Raji (cell line): ENCODE measurements around the gene RCSD1.

Source experiments
- POLR2A ChIP-seq: IDR thresholded peaks from 2 replicates; pipeline ENCODE4 v1.6.1; 2011; ENCODE audit warnings: low read depth, low read length, control low read depth; ENCODE audit not compliant: insufficient read depth

RCSD1 gene

DNA sequence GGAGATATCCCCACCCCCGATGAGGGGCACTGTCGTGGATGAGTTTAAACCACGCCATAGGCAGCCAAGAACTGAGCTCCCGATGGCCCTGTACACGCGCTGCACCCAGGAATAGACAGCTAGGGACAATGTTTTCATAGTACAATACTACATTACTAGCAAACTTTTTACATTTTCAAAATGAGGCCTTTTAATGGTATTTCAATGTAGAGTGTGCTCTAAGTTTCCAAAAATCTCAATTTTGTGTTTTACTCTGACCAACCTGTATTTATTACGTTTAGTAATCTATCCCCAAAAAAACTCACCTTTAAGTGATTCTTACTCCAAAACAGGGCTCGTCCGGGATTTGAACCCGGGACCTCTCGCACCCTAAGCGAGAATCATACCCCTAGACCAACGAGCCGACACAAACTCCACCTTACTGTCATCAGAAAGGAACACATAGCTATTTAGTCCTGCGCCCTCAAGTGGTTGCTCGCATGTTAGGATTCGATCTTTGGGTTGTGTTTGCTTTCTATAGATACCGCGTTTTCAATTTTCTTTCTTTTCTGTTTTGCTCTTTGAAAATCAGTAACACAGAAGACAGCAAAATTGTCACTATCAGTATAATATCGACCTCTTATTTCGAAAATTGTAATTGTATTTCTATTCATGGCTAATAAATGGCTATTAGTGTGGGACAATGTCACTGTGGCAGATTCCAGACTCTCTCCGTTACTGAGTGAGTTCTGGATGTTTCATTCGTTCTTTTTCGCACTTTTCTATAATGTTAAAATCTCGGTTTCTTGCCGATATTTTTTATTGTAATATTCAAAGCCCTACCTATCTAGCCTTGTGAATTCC is 85.3 kb downstream of the RCSD1 start:
- TF ChIP-seq POLR2A, result no peak

DNA sequence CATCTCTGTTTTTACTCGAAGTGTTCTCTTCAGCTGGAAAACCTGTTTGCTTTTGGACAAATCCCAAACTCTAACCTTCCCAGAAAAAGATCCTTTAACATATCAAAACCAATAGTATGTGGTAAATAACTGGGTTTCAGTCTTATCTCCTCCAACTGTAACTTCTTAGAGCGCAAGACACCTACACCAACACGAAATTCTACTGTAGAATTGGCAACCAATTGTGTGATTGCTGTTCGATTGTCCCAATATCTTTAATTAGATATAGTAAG is 85.9 kb downstream of the RCSD1 start:
- no peak for TF ChIP-seq POLR2A

DNA sequence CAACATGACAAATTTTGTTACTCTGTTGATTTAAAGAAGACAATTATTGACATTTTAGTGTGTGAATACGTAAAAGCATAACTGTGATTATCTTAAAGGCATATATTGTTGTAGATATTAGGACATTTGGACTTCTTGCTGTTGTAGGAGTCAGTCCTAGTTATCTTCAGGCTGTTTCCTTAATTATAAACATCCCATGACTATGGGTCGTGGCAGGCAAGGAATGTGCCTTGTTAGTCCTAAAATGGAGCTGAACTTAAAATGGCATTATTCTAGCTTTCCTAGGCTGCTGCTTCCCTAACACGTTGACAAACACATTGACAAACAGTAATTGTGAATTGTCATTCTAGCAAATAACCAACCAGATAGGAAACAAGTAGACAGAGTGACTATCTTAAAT is 87.3 kb downstream of the RCSD1 start:
- no peak for TF ChIP-seq POLR2A

DNA sequence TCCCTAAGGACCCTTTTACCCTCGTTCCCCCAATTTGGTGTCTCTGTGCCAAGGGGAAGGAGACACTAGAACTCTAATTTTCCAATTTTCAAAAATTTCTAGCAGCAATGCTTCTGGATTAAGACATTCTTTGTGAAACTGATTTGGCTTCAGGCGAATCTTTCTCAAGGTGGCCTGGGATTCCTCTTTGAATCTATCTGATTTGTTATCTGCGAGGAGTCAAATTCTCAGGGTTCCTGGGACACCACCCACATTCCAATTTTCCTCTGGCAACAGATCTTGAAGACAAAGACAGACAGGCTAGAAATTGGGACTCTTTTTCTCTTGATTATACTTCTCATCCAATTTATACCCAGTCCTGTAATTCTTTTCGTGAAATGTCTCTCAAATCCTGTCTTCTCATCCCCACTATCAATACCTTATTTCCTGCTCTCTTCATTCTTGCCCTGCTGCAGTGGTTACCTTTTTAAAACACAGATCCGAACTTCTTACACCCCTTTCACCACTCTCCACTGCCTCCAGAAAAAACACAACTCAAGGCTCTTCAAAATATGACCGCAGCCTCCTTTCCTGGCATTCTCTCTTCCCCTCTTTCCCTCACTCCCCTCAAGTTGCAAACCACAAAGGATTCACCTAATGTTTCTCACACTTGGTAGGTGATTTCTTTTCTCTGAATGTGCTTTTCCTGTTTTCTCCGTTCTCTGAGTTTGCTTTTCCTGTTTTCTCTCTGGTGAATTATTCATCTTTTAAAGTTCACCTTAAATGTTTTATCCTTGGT is 89.1 kb downstream of the RCSD1 start:
- TF ChIP-seq POLR2A, result no peak

DNA sequence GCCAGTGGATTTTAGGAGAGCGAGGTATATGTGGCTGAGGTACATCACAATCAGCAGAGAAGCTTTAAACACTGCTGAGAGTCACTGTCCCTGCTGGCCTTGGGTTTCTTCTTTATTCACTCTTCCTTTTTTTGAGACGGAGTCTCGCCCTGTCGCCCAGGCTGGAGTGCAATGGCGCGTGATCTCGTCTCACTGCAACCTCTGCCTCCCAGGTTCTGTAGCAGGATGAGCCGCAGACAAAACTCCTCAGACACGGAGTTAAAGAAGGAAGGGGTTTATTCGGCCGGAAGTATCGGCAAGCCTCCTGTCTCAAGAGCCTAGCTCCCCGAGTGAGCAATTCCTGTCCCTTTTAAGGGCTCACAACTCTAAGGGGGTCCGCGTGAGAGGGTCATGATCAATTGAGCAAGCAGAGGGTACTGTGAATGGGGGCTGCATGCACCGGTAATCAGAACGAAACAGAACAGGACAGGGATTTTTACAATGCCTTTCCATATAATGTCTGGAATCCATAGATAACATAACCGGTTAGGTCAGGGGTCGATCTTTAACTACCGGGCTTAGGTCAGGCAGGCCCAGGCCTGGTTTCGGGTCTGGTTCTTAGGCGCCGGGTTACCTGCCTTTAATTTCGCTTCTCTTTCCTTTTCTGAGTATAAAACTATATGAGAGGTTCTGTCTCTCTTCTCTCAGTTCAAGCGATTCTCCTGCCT is 89.8 kb downstream of the RCSD1 start:
- peak; percentile 36; the same call in 1 of the 2 replicates for TF ChIP-seq POLR2A

DNA sequence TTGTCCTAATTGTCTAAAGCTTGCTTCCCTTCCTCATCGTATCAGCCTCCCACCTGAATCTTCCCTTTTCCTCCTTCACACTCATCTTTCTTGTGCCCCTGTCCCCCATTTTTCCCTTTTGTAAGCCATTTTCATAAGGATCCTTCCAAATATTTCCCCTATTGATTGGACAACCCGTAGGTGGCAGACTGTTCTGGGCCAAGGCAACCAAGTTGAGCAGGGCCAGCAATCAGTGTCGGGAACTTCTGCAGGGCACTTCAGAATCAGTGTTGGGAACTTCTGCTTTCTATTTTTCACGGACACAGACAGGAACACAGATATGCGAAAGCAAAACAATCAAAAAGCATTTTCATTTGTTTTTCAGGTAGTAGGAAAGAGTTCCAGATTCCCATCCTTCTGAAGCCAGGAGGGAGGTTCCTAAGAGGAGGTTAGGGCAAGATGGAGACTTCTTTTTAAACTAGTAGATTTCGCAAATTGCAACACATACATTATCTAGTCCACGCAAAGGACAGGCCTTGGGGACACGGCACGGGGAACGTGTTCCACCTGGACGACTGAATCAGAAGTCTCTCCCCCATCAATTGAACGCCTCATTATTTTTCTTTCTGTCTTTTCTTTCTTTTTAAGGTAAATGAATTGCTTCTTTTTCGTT is 91.1 kb downstream of the RCSD1 start:
- no peak for TF ChIP-seq POLR2A

DNA sequence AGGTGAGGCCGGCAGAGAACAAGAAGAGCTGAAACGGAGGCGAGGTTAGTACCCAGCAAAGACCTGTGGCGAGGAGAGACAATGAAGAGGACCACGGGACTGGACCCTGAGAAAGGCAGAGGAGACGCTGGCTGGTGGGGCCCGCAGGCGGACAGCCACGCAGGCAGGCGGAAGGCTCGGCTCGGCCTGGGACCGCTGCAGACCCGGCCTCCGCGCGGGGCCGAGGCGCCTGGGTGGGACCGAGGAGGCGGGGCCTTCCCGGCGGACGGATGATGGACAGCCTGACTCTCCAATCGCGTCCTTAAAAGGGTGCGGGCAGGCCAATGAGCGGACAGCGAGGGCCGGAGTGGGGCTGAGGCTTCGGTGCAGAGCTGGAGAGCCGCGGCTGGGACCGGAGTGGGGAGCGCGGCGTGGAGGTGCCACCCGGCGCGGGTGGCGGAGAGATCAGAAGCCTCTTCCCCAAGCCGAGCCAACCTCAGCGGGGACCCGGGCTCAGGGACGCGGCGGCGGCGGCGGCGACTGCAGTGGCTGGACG is 91.7 kb downstream of the RCSD1 start, which contains the start of gene MPZL1:
Gene MPZL1 (plus strand): TSS at position 366 of the 535 bp plus-strand sequence. CDS start 170 bp downstream, outside the sequence.
- peak; percentile 72 for TF ChIP-seq POLR2A

DNA sequence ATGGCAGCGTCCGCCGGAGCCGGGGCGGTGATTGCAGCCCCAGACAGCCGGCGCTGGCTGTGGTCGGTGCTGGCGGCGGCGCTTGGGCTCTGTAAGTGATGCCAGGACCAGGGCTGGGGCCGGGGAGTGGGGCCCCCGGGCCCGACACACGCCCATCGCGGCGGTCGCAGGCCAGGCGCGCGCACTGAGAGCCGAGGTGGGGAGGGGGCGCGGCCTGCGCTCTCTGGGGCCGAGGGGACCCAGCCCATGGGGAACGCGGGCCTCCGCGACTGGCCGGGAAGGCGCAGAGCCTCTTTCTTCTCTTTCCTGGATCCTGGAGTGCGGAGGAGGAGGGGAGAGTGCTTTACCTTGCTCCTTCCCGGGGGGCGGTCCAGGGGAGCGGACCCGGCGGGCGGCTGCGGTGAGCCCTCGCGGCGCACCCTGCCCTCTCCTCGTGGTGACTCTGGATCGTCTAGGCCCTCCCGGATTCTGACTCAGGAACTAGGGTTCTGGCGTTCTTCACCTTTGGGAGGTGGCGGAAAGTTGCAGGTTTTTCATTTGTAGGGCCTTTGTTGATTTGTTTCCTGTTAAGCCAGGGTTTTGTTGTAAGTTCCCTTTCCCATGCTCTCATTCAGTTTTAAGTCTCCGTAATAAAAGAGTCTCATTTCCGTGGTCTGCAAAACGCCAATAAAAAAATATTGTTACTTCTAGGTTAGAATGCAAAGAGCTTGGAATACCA is 92.3 kb downstream of the RCSD1 start:
- no peak for TF ChIP-seq POLR2A

DNA sequence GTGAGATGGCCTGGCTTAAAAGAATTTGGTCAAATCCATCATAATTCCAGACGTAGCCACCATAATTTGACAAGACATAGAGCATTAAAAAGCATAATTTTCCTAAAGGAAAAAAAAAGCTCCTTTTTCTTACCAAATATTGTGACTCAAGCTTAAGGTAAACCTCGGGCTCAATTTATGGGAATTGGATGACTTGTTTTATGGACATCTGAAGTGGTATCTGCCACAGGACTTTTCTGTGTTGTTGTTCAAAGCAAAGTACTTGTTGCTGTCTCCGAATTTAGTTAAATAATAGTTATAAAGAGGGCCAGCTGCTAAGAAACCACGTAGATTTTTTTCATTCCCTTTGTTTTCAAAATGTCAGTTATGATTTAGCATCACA is 92.8 kb downstream of the RCSD1 start:
- TF ChIP-seq POLR2A, result no peak

DNA sequence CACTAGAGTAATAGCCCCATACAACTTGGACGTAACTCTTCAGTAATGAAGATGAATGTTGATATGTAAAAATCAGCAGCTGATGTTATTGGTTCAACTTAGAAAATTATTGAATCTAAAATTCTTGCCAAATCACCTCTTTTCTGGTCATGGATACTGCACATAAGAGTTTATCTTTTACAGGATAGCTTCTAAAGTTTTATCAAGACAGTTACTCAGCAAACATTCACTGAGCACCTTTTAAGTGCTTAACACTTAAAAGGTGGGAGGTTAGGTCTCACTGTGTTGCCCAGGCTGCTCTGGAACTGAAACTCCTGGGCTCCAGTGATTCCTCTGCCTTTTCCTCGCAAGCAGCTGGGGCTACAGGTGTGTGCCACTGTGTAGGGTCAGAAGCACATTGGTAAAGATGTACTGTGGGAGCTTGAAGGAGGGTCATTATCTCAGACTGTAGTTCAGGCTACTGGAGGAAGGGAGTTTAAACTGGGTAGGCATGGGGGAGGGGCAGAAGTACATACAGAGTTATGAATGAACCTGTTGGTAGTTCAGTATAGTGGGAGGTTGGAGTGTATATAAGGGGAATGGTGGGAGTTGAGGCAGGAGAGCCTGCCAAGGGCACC is 93.8 kb downstream of the RCSD1 start:
- no peak for TF ChIP-seq POLR2A

DNA sequence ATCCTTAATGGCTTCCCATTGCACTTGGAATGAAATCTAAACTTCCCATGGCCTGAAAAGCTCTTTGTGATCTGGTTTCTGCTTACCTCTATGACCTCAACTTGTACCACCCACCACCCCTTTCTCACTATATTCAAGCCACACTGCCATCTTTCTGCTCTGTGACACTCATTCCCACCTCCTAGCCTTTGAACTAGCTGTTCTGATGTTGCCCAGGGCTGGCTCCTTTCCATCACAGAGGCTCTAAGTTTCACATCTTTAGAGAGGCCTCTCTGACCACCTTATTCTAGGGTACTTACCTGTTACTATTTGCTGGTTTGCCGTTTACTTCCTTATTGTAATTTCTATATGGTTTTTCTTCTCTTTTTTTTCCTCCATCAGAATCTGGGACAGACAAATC is 96.0 kb downstream of the RCSD1 start:
- no peak for TF ChIP-seq POLR2A

DNA sequence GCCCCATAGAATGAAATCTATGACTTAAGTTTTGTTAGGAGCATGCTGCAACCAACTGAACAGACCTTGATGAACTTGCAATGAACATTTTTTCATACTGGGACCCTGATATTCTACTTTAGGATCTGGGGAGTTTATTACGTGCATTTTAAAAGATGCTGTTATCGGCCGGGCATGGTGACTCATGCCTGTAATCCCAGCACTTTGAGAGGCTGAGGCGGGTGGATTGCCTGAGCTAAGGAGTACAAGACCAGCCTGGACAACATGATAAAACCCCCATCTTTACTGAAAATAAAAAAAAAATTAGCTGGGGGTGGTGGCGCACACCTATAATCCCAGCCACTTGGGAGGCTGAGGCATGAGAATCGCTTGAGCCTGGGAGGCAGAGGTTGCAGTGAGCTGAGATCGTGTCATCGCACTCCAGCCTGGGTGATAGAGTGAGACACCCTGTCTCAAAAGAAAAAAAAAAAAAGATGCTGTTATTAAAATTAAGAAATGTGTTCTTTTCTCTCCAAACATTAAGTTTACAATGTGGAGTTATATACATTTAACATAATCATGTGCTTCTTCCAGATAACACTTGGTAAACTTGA is 98.9 kb downstream of the RCSD1 start:
- TF ChIP-seq POLR2A, result no peak

DNA sequence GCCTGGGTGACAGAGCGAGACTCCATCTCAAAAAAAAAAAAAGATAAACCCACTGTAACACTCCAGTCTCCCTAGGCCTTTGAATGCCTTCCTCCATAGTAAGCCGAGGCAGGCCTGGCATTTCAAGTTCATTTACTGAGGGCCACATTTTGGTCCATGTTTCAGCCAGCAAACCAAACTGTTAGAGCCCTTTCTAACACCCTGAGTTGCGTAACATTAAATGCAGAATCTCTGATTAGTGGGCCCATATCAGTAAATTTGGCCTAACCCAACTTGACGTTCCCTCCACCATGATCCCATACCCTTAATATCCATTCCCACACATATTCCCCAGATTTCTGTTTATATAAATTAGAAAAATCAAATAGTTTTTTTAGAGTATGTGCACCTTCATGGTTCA is 104.2 kb downstream of the RCSD1 start:
- no peak for TF ChIP-seq POLR2A

DNA sequence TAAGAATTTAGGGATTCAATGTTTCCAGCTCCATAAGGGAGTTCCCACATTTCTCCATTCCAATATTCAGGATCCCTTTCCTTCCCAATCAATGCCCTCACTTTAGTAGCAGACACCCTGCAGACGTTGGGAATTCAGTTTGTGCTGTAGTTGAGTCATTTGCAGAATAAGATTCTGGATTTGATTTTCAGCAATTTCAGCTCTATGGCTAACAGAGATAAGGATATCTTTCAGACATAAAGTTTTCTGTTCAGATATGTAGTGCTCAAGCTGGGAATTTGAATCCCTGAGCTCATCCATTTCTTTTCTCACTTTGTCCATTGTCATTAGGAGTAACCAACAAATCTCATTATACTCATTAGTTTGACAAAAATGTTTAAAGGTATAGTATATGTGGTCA is 104.8 kb downstream of the RCSD1 start:
- TF ChIP-seq POLR2A, result no peak
